ENCODE measurements around the gene RTN3.
A peak's percentile ranks its signal among the peaks of the same experiment; 100 is the strongest.
"Not testable (repeated sequence)": the region's sequence is repeated elsewhere in the genome, so short reads cannot be mapped to it uniquely, and the experiment has no call there.

RTN3 gene

GRCh38 chr11:63767565-63768236 is 86.4 kb downstream of the RTN3 start:
- peak in 2 of 3 donors; percentile 16 to 34 for DNase-seq (ENCODE audit: low read depth in 2 of 3, low spot score in 1 of 3)

GRCh38 chr11:63768237-63769041 is 87.1 kb downstream of the RTN3 start, which contains the start of gene ZFTA:
Gene ZFTA, minus strand, starts transcription at chr11:63768775. Its CDS starts 153 bp downstream, at chr11:63768622.
- DNase-seq (ENCODE audit: low read depth in 2 of 3, low spot score in 1 of 3), result peak in 2 of 3 donors; percentile 28 to 34

- peak in 2 of 3 donors; percentile 6 to 7 for DNase-seq (ENCODE audit: low read depth in 2 of 3, low spot score in 1 of 3)
Measured at GRCh38 chr11:63769042-63769713, 87.9 kb downstream of the RTN3 start.

- no peak for DNase-seq (ENCODE audit: low read depth in 2 of 3, low spot score in 1 of 3)
Measured at GRCh38 chr11:63769714-63770455, 88.6 kb downstream of the RTN3 start.

GRCh38 chr11:63770763-63771162 is 89.5 kb downstream of the RTN3 start:
- no peak for DNase-seq (ENCODE audit: low read depth in 2 of 3, low spot score in 1 of 3)

GRCh38 chr11:63771741-63772318 is 90.5 kb downstream of the RTN3 start:
- DNase-seq (ENCODE audit: low read depth in 2 of 3, low spot score in 1 of 3), result not testable (repeated sequence)

- no peak for DNase-seq (ENCODE audit: low read depth in 2 of 3, low spot score in 1 of 3)
Measured at GRCh38 chr11:63775191-63775590, 93.9 kb downstream of the RTN3 start.

GRCh38 chr11:63779039-63779438 is 97.7 kb downstream of the RTN3 start:
- no peak for DNase-seq (ENCODE audit: low read depth in 2 of 3, low spot score in 1 of 3)

- DNase-seq (ENCODE audit: low read depth in 2 of 3, low spot score in 1 of 3), result no peak
Measured at GRCh38 chr11:63782749-63783148, 101.4 kb downstream of the RTN3 start.

GRCh38 chr11:63783925-63784592 is 102.8 kb downstream of the RTN3 start:
- no peak for DNase-seq (ENCODE audit: low read depth in 2 of 3, low spot score in 1 of 3)

- no peak for DNase-seq (ENCODE audit: low read depth in 2 of 3, low spot score in 1 of 3)
Measured at GRCh38 chr11:63785823-63786222, 104.5 kb downstream of the RTN3 start.

GRCh38 chr11:63791495-63792167 is 110.3 kb downstream of the RTN3 start:
- DNase-seq (ENCODE audit: low read depth in 2 of 3, low spot score in 1 of 3), result no peak

- no peak for DNase-seq (ENCODE audit: low read depth in 2 of 3, low spot score in 1 of 3)
Measured at GRCh38 chr11:63793161-63793560, 111.9 kb downstream of the RTN3 start.

GRCh38 chr11:63795066-63795465 is 113.8 kb downstream of the RTN3 start:
- no peak for DNase-seq (ENCODE audit: low read depth in 2 of 3, low spot score in 1 of 3)

- DNase-seq (ENCODE audit: low read depth in 2 of 3, low spot score in 1 of 3), result no peak
Measured at GRCh38 chr11:63800921-63801320, 119.6 kb downstream of the RTN3 start.

- no peak for DNase-seq (ENCODE audit: low read depth in 2 of 3, low spot score in 1 of 3)
Measured at GRCh38 chr11:63802637-63803414, 121.5 kb downstream of the RTN3 start.

- DNase-seq (ENCODE audit: low read depth in 2 of 3, low spot score in 1 of 3), result no peak
Measured at GRCh38 chr11:63804259-63804658, 123.0 kb downstream of the RTN3 start.

- no peak for DNase-seq (ENCODE audit: low read depth in 2 of 3, low spot score in 1 of 3)
Measured at GRCh38 chr11:63805844-63806415, 124.6 kb downstream of the RTN3 start.

Measured in stimulated activated CD4-positive, alpha-beta T cell treated with anti-CD3 and anti-CD28 coated beads, Interleukin-12 subunit alpha, Interleukin-12 subunit beta, amount 100 ng/mL, for 48 hours (primary cell).